Measurements from ENCODE around the gene MPDU1. TPM values are rescaled to one million over a fixed set of nuclear protein-coding genes. Genes with fewer than 3 reads are reported as not detected.
A peak's percentile ranks its signal among the peaks of the same experiment; 100 is the strongest.

MPDU1 gene
- total RNA-seq, 2 experiments from 2014 or later, result 48.8 to 53.5 TPM

- intact Hi-C loops (cut with micrococcal nuclease), result no loop called here
- no peak for DNase-seq
- H3K9me3 Mint-ChIP-seq, result no peaks in the 10 kb centered on the region
- H3K4me3 Mint-ChIP-seq, result no peak overlapping the region
- no peaks in the 10 kb centered on the region for H3K27me3 Mint-ChIP-seq (ENCODE audit: low read depth)
- no peaks in the 10 kb centered on the region for H3K36me3 Mint-ChIP-seq (ENCODE audit: low read depth)
- CTCF ChIA-PET, result interaction anchor here (0.6 to 7.5 kb wide), 2 partner anchors 31 to 41 kb away, joined by 4 to 96 read pairs; no protein-coding TSS in a partner anchor
- peaks cover 70% of the 10 kb centered on the region for H3K4me1 Mint-ChIP-seq (ENCODE audit: low read depth)
- H3K27ac Mint-ChIP-seq, result no peak overlapping the region
These were observed 28.2 kb upstream of the MPDU1 start for GRCh38 chr17:7555320-7555948.

GRCh38 chr17:7556627-7557026 is 27.0 kb upstream of the MPDU1 start:
- Mint-ChIP-seq H3K27me3 (ENCODE audit: low read depth) (no peaks in the 10 kb centered on the region), H3K9me3 (no peaks in the 10 kb centered on the region), H3K36me3 (ENCODE audit: low read depth) (no peaks in the 10 kb centered on the region), H3K27ac (no peak overlapping the region), H3K4me3 (no peak overlapping the region), H3K4me1 (ENCODE audit: low read depth) (peaks cover 66% of the 10 kb centered on the region)
- CTCF ChIA-PET, result interaction anchor here (7.5 kb wide), 1 partner anchor 42 kb away, joined by 96 read pairs; no protein-coding TSS in a partner anchor
- DNase-seq, result no peak
- intact Hi-C loops (cut with micrococcal nuclease), result no loop called here

- no peaks in the 10 kb centered on the region for H3K36me3 Mint-ChIP-seq (ENCODE audit: low read depth)
- intact Hi-C loops (cut with micrococcal nuclease), result no loop called here
- H3K4me3 Mint-ChIP-seq, result no peak overlapping the region
- CTCF ChIA-PET, result interaction anchor here (0.5 to 7.5 kb wide), 7 partner anchors 33 to 361 kb away, joined by 3 to 96 read pairs (median 3); no protein-coding TSS in a partner anchor
- H3K9me3 Mint-ChIP-seq, result no peaks in the 10 kb centered on the region
- no peak for DNase-seq
- H3K27me3 Mint-ChIP-seq (ENCODE audit: low read depth), result no peaks in the 10 kb centered on the region
- H3K27ac Mint-ChIP-seq, result no peak overlapping the region
- H3K4me1 Mint-ChIP-seq (ENCODE audit: low read depth), result peaks cover 61% of the 10 kb centered on the region
These were observed 26.4 kb upstream of the MPDU1 start for GRCh38 chr17:7557147-7557764.

DNA sequence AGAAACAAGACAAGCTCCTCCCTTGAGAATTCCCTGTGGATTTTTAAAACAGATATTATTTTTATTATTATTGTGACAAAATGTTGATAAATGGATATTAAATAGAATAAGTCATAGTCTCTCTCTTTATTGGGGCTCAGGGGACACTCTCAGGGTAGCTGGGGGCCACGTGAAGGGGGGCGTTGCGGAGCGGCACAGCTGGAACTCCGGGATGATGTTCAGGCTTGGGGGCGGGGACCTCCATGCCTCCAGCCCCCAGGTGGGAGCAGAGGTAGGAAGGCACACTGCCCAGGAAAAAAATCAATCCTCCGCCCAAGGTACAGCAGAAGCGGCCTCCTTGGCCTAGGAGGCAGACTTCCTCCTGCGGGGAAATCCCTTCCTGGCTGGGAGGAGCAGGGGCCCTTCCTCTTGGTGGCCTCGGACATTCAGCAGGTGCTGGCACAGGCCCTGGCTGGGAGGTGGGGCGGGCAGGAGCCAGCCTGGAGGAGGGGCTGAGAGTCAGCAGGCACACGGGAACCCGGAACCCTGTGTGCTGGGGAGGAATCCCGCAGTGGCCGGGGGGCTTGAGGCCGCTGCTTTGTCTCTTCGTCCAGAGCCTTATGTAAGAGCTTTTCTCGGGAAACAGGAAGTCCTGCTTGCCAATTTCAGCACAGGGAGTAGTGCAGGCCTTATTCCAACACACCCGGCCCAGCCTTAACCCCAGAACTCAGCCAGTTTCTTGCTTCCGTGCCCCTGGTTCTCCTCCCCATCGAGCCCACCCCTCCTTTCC is 25.7 kb upstream of the MPDU1 start:
- peaks cover 7% of the 10 kb centered on the region for H3K36me3 Mint-ChIP-seq (ENCODE audit: low read depth)
- no peaks in the 10 kb centered on the region for H3K9me3 Mint-ChIP-seq
- H3K4me3 Mint-ChIP-seq, result peak overlapping the region; percentile 58
- peak; percentile 42 for DNase-seq
- intact Hi-C loops (cut with micrococcal nuclease), result no loop called here
- CTCF ChIA-PET, result interaction anchor here (0.5 to 7.5 kb wide), 7 partner anchors 29 to 362 kb away, joined by 3 to 96 read pairs (median 3); no protein-coding TSS in a partner anchor
- no peaks in the 10 kb centered on the region for H3K27me3 Mint-ChIP-seq (ENCODE audit: low read depth)
- H3K4me1 Mint-ChIP-seq (ENCODE audit: low read depth), result peaks cover 61% of the 10 kb centered on the region
- H3K27ac Mint-ChIP-seq, result peak overlapping the region; percentile 78

GRCh38 chr17:7558544-7559319 is 24.9 kb upstream of the MPDU1 start, which contains the start of gene TNFSF13:
Gene TNFSF13 (plus strand): TSS chr17:7558750. CDS start chr17:7559040, 290 bp downstream.
- CTCF ChIA-PET, result interaction anchor here (0.7 to 7.5 kb wide), 4 partner anchors 28 to 122 kb away, joined by 3 to 96 read pairs (median 3); no protein-coding TSS in a partner anchor
- Mint-ChIP-seq H3K9me3 (no peaks in the 10 kb centered on the region), H3K27ac (peak within 1 kb of the TSS; percentile 78), H3K4me3 (peak within 1 kb of the TSS; percentile 58), H3K27me3 (ENCODE audit: low read depth) (no peaks in the 10 kb centered on the region), H3K36me3 (ENCODE audit: low read depth) (peaks cover 7% of the 10 kb centered on the region), H3K4me1 (ENCODE audit: low read depth) (peaks cover 57% of the 10 kb centered on the region)
- intact Hi-C loops (cut with micrococcal nuclease), result no loop called here
- no peak for DNase-seq

- Mint-ChIP-seq H3K4me3 (peak overlapping the region; percentile 58), H3K4me1 (ENCODE audit: low read depth) (peaks cover 61% of the 10 kb centered on the region), H3K27me3 (ENCODE audit: low read depth) (no peaks in the 10 kb centered on the region), H3K36me3 (ENCODE audit: low read depth) (peaks cover 11% of the 10 kb centered on the region), H3K9me3 (no peaks in the 10 kb centered on the region), H3K27ac (peak overlapping the region; percentile 84)
- intact Hi-C loops (cut with micrococcal nuclease), result no loop called here
- no peak for DNase-seq
- CTCF ChIA-PET, result interaction anchor here (1.0 to 7.5 kb wide), 29 partner anchors 10 to 236 kb away, joined by 3 to 96 read pairs (median 7); partner anchors contain the start of genes ACAP1, CD68, MPDU1 and NEURL4
These were observed 24.1 kb upstream of the MPDU1 start for GRCh38 chr17:7559320-7560171.

DNA sequence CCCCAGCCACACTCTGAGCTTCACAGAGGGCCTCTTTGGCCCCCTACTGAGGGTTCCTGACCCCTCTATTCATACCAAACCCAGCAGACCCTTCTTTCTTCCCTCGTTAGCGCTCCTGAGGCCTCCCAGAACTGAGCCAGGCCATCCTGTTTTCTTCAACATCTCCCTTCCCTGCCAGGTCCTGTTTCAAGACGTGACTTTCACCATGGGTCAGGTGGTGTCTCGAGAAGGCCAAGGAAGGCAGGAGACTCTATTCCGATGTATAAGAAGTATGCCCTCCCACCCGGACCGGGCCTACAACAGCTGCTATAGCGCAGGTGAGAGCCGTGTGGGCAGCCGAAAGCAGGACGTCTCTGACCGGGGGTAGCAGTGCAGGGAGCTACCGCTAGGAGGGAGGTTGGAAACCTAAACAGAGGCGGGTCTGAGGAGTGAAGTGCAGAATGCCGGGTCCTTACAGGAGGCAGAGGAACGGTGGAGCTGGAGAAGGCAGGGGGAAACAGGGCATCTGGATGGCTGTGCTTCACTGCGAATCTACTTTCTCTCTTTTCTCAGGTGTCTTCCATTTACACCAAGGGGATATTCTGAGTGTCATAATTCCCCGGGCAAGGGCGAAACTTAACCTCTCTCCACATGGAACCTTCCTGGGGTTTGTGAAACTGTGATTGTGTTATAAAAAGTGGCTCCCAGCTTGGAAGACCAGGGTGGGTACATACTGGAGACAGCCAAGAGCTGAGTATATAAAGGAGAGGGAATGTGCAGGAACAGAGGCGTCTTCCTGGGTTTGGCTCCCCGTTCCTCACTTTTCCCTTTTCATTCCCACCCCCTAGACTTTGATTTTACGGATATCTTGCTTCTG is 23.3 kb upstream of the MPDU1 start:
- DNase-seq, result peak; percentile 74
- H3K9me3 Mint-ChIP-seq, result no peaks in the 10 kb centered on the region
- H3K36me3 Mint-ChIP-seq (ENCODE audit: low read depth), result peaks cover 17% of the 10 kb centered on the region
- peak overlapping the region; percentile 84 for H3K27ac Mint-ChIP-seq
- H3K27me3 Mint-ChIP-seq (ENCODE audit: low read depth), result no peaks in the 10 kb centered on the region
- peaks cover 61% of the 10 kb centered on the region for H3K4me1 Mint-ChIP-seq (ENCODE audit: low read depth)
- intact Hi-C loops (cut with micrococcal nuclease), result loop anchor here (1.0 kb wide), 12 partner anchors 11 to 308 kb away; partner anchors contain the start of genes ELP5, FXR2, MPDU1 and PLSCR3
- CTCF ChIA-PET, result interaction anchor here (0.8 to 7.5 kb wide), 46 partner anchors 8 to 237 kb away, joined by 3 to 96 read pairs (median 5); partner anchors contain the start of genes ACAP1, CD68, MPDU1 and NEURL4
- H3K4me3 Mint-ChIP-seq, result peak overlapping the region; percentile 87

DNA sequence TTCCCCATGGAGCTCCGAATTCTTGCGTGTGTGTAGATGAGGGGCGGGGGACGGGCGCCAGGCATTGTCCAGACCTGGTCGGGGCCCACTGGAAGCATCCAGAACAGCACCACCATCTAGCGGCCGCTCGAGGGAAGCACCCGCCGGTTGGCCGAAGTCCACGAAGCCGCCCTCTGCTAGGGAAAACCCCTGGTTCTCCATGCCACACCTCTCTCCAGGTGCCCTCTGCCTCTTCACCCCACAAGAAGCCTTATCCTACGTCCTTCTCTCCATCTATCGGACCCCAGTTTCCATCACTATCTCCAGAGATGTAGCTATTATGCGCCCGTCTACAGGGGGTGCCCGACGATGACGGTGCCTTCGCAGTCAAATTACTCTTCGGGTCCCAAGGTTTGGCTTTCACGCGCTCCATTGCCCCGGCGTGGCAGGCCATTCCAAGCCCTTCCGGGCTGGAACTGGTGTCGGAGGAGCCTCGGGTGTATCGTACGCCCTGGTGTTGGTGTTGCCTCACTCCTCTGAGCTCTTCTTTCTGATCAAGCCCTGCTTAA is 22.6 kb upstream of the MPDU1 start:
- no peaks in the 10 kb centered on the region for H3K9me3 Mint-ChIP-seq
- peak; percentile 89 for DNase-seq
- H3K4me3 Mint-ChIP-seq, result peak overlapping the region; percentile 87
- H3K27ac Mint-ChIP-seq, result peak overlapping the region; percentile 84
- CTCF ChIA-PET, result interaction anchor here (0.6 to 7.5 kb wide), 46 partner anchors 9 to 238 kb away, joined by 3 to 96 read pairs (median 5); partner anchors contain the start of genes ACAP1, CD68, MPDU1 and NEURL4
- H3K27me3 Mint-ChIP-seq (ENCODE audit: low read depth), result no peaks in the 10 kb centered on the region
- intact Hi-C loops (cut with micrococcal nuclease), result loop anchor here (1.0 kb wide), 12 partner anchors 11 to 309 kb away; partner anchors contain the start of genes ELP5, FXR2, MPDU1 and PLSCR3
- H3K4me1 Mint-ChIP-seq (ENCODE audit: low read depth), result peaks cover 57% of the 10 kb centered on the region
- peaks cover 17% of the 10 kb centered on the region for H3K36me3 Mint-ChIP-seq (ENCODE audit: low read depth)

DNA sequence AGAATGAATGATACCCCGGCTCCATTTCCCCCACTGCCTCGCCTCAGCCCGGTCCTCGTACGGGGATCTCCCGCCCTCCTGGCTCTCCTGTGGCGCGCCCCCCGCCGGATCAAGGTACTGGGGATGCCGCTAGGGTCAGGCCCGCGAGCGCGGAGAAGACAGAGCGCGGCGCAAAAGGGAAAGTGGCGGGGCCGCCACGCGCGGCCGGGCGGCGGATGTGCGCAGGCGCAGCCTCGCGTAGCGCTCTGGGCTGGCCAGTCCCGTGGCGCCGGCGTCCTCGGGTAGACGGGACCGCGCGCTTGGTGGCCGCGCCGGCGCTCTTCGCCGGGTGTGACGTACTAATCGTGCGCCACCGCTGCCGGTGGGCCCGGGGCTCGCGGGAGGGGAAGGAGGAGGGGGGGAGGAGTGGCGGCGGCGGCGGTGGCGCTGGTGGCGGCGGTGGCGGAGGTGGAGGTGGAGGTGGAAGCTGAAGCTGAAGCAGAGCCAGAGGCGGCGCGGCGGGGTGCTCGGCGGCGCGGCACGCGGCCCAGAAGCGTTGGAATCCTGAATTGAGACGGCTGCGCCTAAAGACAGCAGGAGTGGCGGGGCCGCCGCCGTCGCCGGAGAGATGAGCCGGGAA is 22.0 kb upstream of the MPDU1 start, which contains the start of gene SENP3:
TSS of gene SENP3 (plus strand) at position 331 of the 619 bp plus-strand sequence. CDS start 1,158 bp downstream, outside the sequence.
- CTCF ChIA-PET, result interaction anchor here (0.6 to 7.5 kb wide), 32 partner anchors 9 to 239 kb away, joined by 3 to 96 read pairs (median 7); partner anchors contain the start of genes ACAP1, CD68, MPDU1 and NEURL4
- Mint-ChIP-seq H3K9me3 (no peaks in the 10 kb centered on the region), H3K4me3 (peak within 1 kb of the TSS; percentile 87), H3K4me1 (ENCODE audit: low read depth) (peaks cover 54% of the 10 kb centered on the region), H3K36me3 (ENCODE audit: low read depth) (peaks cover 19% of the 10 kb centered on the region), H3K27me3 (ENCODE audit: low read depth) (no peaks in the 10 kb centered on the region), H3K27ac (peak within 1 kb of the TSS; percentile 86)
- intact Hi-C loops (cut with micrococcal nuclease), result loop anchor here (1.0 kb wide), 12 partner anchors 11 to 309 kb away; partner anchors contain the start of genes ELP5, FXR2, MPDU1 and PLSCR3
- DNase-seq, result peak; percentile 91

All from activated naive CD4-positive, alpha-beta T cell treated with anti-CD3 and anti-CD28 coated beads for 36 hours (primary cell).